Neuron (in vitro differentiated cells): ENCODE measurements around the gene HINT3.
"Not testable (repeated sequence)": the region's sequence is repeated elsewhere in the genome, so short reads cannot be mapped to it uniquely, and the experiment has no call there.

ENCODE experiments used
- H2AFZ ChIP-seq: one replicate; pipeline ENCODE4 v1.6.1; 2013; ENCODE audit warnings: low read depth, mild to moderate bottlenecking, inconsistent platforms, low read length, moderate library complexity
- H3K27me3 ChIP-seq: one replicate; pipeline ENCODE4 v1.6.1; 2013; ENCODE audit warnings: low read length; ENCODE audit not compliant: insufficient read depth
- H3K36me3 ChIP-seq: one replicate; pipeline ENCODE4 v1.6.1; 2013; ENCODE audit warnings: low read length; ENCODE audit not compliant: insufficient read depth
- H3K4me1 ChIP-seq: one replicate; pipeline ENCODE4 v1.6.1; 2013; ENCODE audit warnings: low read length; ENCODE audit not compliant: insufficient read depth
- H3K4me3 ChIP-seq: 2 replicates; pipeline ENCODE4 v1.5.1; 2013; ENCODE audit warnings: mild to moderate bottlenecking, low read length, moderate library complexity
- H3K9me3 ChIP-seq: one replicate; pipeline ENCODE4 v1.6.1; 2013; ENCODE audit warnings: low read length

Gene HINT3

GRCh38 chr6:125956506-125957390 lies at the start of gene HINT3:
Gene HINT3, plus strand, starts transcription at chr6:125956770. Its CDS starts 208 bp downstream, at chr6:125956978.
- Histone ChIP-seq H2AFZ (peak within 1 kb of the TSS; percentile 85), H3K9me3 (no peaks in the 10 kb centered on the region), H3K4me3 (peak within 1 kb of the TSS; percentile 67), H3K4me1 (peaks cover 16% of the 10 kb centered on the region), H3K27me3 (peaks cover 3% of the 10 kb centered on the region), H3K36me3 (no peaks in the 10 kb centered on the region)

GRCh38 chr6:125910527-125910926 lies 46.0 kb upstream of the HINT3 start:
- H3K4me1 ChIP-seq, result no peaks in the 10 kb centered on the region
- no peak overlapping the region for H3K4me3 ChIP-seq
- no peaks in the 10 kb centered on the region for H3K9me3 ChIP-seq

GRCh38 chr6:125911051-125911451 lies 45.5 kb upstream of the HINT3 start:
- not testable (repeated sequence) for H2AFZ ChIP-seq, H3K27me3 ChIP-seq, H3K36me3 ChIP-seq, H3K4me3 ChIP-seq, H3K9me3 ChIP-seq, H3K4me1 ChIP-seq

More at GRCh38 chr6:125910527-125910926, 46.0 kb upstream of the HINT3 start:
- H2AFZ ChIP-seq, result no peak overlapping the region
- H3K27me3 ChIP-seq, result no peaks in the 10 kb centered on the region
- H3K36me3 ChIP-seq, result no peaks in the 10 kb centered on the region

GRCh38 chr6:125912430-125912829 lies 44.1 kb upstream of the HINT3 start:
- not testable (repeated sequence) for H3K27me3 ChIP-seq, H3K36me3 ChIP-seq, H3K4me3 ChIP-seq, H3K4me1 ChIP-seq, H3K9me3 ChIP-seq, H2AFZ ChIP-seq

GRCh38 chr6:125913145-125913544 lies 43.4 kb upstream of the HINT3 start:
- no peaks in the 10 kb centered on the region for H3K27me3 ChIP-seq
- no peak overlapping the region for H3K4me3 ChIP-seq
- H2AFZ ChIP-seq, result no peak overlapping the region
- H3K9me3 ChIP-seq, result no peaks in the 10 kb centered on the region
- H3K4me1 ChIP-seq, result no peaks in the 10 kb centered on the region
- H3K36me3 ChIP-seq, result no peaks in the 10 kb centered on the region

DNA sequence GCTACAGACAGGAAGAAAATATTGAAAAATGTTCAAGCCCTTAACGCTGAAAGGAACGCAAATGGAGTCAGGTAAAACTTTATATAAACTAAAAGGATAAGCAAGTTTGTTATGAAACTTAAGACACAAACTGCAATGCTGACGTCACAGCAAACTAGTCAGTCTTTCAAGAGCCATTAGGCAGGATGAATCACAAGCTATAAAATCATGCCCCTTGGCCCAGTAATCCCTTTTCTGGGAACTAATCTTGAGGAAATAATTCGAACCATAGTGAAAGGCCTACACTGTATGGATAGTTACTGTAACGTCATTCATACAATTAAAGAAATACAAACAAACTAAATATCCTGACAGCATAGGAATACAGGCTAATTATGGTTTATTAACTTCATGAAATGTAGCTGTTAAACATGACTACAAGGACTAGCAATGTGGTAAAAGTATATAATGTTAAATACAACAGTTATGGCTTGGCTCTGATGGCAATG lies 42.7 kb upstream of the HINT3 start:
- Histone ChIP-seq H2AFZ (no peak overlapping the region), H3K4me3 (no peak overlapping the region), H3K4me1 (no peaks in the 10 kb centered on the region), H3K36me3 (no peaks in the 10 kb centered on the region), H3K9me3 (no peaks in the 10 kb centered on the region), H3K27me3 (no peaks in the 10 kb centered on the region)

GRCh38 chr6:125918230-125918629 lies 38.3 kb upstream of the HINT3 start:
- Histone ChIP-seq H3K27me3 (no peaks in the 10 kb centered on the region), H3K4me1 (no peaks in the 10 kb centered on the region), H3K9me3 (no peaks in the 10 kb centered on the region), H3K36me3 (peaks cover 3% of the 10 kb centered on the region), H3K4me3 (no peak overlapping the region), H2AFZ (no peak overlapping the region)

- Histone ChIP-seq H3K4me3 (no peak overlapping the region), H2AFZ (no peak overlapping the region), H3K27me3 (no peaks in the 10 kb centered on the region), H3K36me3 (peaks cover 3% of the 10 kb centered on the region), H3K4me1 (no peaks in the 10 kb centered on the region), H3K9me3 (no peaks in the 10 kb centered on the region)
Measured at GRCh38 chr6:125918681-125919566, 37.6 kb upstream of the HINT3 start.

GRCh38 chr6:125919618-125920017 lies 37.0 kb upstream of the HINT3 start:
- Histone ChIP-seq H3K36me3 (peaks cover 3% of the 10 kb centered on the region), H3K4me1 (no peaks in the 10 kb centered on the region), H3K9me3 (no peaks in the 10 kb centered on the region), H3K4me3 (no peak overlapping the region), H3K27me3 (no peaks in the 10 kb centered on the region), H2AFZ (no peak overlapping the region)

- H3K4me1 ChIP-seq, result no peaks in the 10 kb centered on the region
- no peaks in the 10 kb centered on the region for H3K9me3 ChIP-seq
- no peaks in the 10 kb centered on the region for H3K27me3 ChIP-seq
- H3K36me3 ChIP-seq, result peaks cover 3% of the 10 kb centered on the region
- no peak overlapping the region for H2AFZ ChIP-seq
- no peak overlapping the region for H3K4me3 ChIP-seq
Measured at GRCh38 chr6:125922322-125922860, 34.2 kb upstream of the HINT3 start.

DNA sequence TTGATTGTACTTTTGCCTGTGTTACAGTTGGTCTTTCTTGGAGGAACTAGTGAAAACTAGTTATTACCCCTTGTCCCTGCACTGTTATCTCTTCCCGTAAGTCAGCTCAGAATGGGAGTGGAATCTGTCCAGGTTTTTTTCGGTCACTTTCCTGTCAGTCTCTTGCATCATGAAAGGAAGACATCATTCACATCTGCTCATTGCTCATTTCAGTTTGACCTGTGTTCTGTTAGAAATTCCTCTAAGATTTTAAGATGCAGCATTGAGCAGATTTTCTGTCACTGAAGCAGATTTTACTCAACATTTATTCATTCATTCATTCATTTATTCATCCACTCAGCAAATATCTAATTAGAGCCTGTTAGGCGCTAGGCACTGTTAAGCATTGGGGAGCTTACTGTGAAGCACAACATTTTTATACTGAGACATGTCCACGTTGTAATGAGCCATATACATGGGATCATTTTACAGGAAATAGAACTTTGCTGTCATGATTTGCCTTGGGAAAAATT lies 33.1 kb upstream of the HINT3 start:
- H3K4me1 ChIP-seq, result no peaks in the 10 kb centered on the region
- H3K4me3 ChIP-seq, result no peak overlapping the region
- H3K27me3 ChIP-seq, result no peaks in the 10 kb centered on the region
- peaks cover 3% of the 10 kb centered on the region for H3K36me3 ChIP-seq
- no peak overlapping the region for H2AFZ ChIP-seq
- no peaks in the 10 kb centered on the region for H3K9me3 ChIP-seq

DNA sequence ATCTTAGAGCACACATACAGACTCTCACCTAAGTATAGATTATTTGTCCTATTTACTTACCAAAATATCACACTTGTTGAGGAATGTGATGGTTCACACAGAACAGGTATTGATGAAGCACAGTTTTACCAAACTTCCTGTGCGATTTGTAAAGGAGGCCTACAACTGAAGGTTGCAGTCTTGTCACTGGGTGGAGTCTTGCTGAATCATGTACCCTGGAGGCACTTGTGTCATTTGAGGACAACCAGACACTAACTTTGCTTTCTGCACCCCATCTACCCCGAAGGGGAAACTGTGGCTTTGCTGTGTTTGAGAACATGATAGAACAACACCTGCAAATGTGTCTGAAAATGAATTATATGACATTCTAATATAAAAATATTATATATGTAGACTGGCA lies 32.4 kb upstream of the HINT3 start:
- H3K27me3 ChIP-seq, result no peaks in the 10 kb centered on the region
- peaks cover 3% of the 10 kb centered on the region for H3K36me3 ChIP-seq
- H2AFZ ChIP-seq, result no peak overlapping the region
- H3K4me1 ChIP-seq, result no peaks in the 10 kb centered on the region
- H3K9me3 ChIP-seq, result no peaks in the 10 kb centered on the region
- no peak overlapping the region for H3K4me3 ChIP-seq
